ENCODE results near the gene LGI2. TPM values are rescaled to one million over a fixed set of nuclear protein-coding genes. Genes with fewer than 3 reads are reported as not detected.

Gene LGI2
- total and polyA plus RNA-seq, 2 experiments from 2014 or later, result 0.63 to 8.0 TPM

DNA sequence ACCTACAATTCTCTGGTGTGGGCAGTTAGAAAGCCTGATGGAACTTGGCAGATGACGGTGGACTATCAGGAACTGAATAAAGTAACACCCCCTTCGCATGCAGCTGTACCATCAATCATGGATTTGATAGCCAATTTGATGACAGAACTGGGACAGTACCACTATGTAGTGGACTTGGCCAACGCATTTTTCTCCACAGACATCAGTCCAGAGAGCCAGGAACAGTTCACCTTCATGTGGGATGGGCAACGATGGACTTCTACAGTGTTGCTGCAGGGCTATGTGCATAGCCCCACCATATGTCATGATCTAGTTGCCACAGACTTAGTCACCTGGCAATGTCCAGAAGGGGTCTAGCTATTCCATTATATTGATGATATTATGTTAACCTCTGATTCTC, 63.4 kb downstream of the LGI2 start:
- H3K4me3 ChIP-seq, result no peak overlapping the region
- H3K4me2 ChIP-seq, result no peak overlapping the region
- Mint-ChIP-seq H3K36me3 (ENCODE audit: low read depth) (peaks cover 37% of the 10 kb centered on the region; the same call in 2 of the 3 replicates), H3K27me3 (ENCODE audit: insufficient read depth, low read depth, poor library complexity) (peaks cover 3% of the 10 kb centered on the region), H3K4me1 (no peaks in the 10 kb centered on the region), H3K4me3 (no peak overlapping the region), H3K9me3 (peaks cover 49% of the 10 kb centered on the region), H3K27ac (no peak overlapping the region)
- no peaks in the 10 kb centered on the region for H4K20me1 ChIP-seq (replicated peaks; ENCODE audit: insufficient read depth)
- H3K36me3 ChIP-seq (ENCODE audit: insufficient read depth), result no peaks in the 10 kb centered on the region; the same call in 1 of the 2 replicates
- no peak overlapping the region for H2AFZ ChIP-seq
- H3K79me2 ChIP-seq (replicated peaks; ENCODE audit: insufficient read depth), result no peaks in the 10 kb centered on the region
- H3K4me1 ChIP-seq (ENCODE audit: insufficient read depth), result no peaks in the 10 kb centered on the region
- 0 out of 2 replicates have a peak, but pooled peaks cover 7% of the 10 kb centered on the region for H3K9me2 ChIP-seq (ENCODE audit: insufficient read depth)
- no peak for TF ChIP-seq REST (IDR thresholded peaks at IDR 0.05; ENCODE audit: unreplicated experiment)
- ATAC-seq (no peak), DNase-seq (ENCODE audit: low spot score) (no peak)
- no peaks in the 10 kb centered on the region for H3F3A ChIP-seq (replicated peaks; ENCODE audit: low read depth)
- H3K27ac ChIP-seq (ENCODE audit: low read depth), result no peak overlapping the region
- no peaks in the 10 kb centered on the region for H3K27me3 ChIP-seq (ENCODE audit: insufficient read depth)

DNA sequence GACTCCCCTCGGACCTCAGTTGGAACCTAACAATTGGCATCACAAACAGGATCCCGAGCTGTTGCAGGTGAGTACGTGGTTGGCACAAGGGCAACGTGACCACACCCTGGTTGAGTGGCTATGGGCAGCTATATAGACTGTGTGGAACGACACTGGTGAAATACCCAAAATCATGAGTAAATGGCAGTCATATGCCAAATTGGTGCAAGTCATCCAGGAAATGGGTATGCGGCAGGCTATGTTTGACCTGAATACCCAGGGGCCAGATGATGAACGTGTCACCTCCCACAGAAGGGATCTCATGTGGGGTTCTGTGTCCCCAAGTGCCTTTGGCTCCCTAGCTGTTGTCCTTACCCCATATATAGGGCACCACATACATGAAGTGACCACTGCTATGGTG, 64.7 kb downstream of the LGI2 start:
- H3K79me2 ChIP-seq (replicated peaks; ENCODE audit: insufficient read depth), result no peaks in the 10 kb centered on the region
- no peak overlapping the region for H3K27ac Mint-ChIP-seq
- DNase-seq (ENCODE audit: low spot score), result no peak
- no peak overlapping the region for H3K4me3 Mint-ChIP-seq
- H3K4me2 ChIP-seq, result no peak overlapping the region
- H3K27me3 ChIP-seq (ENCODE audit: insufficient read depth), result no peaks in the 10 kb centered on the region
- no peak overlapping the region for H2AFZ ChIP-seq
- ATAC-seq, result no peak
- no peaks in the 10 kb centered on the region for H3K4me1 ChIP-seq (ENCODE audit: insufficient read depth)
- peaks cover 37% of the 10 kb centered on the region; the same call in 2 of the 3 replicates for H3K36me3 Mint-ChIP-seq (ENCODE audit: low read depth)
- no peaks in the 10 kb centered on the region for H4K20me1 ChIP-seq (replicated peaks; ENCODE audit: insufficient read depth)
- H3K4me3 ChIP-seq, result no peak overlapping the region
- H3K27ac ChIP-seq (ENCODE audit: low read depth), result no peak overlapping the region
- TF ChIP-seq REST (IDR thresholded peaks at IDR 0.05; ENCODE audit: unreplicated experiment) (no peak), JUNB (IDR thresholded peaks at IDR 0.05; ENCODE audit: unreplicated experiment) (no peak), EZH2phosphoT487 (IDR thresholded peaks at IDR 0.05; ENCODE audit: unreplicated experiment) (no peak), POLR2AphosphoS5 (IDR thresholded peaks at IDR 0.05; ENCODE audit: low read depth) (no peak)
- H3K9me3 Mint-ChIP-seq, result peaks cover 49% of the 10 kb centered on the region
- no peaks in the 10 kb centered on the region; the same call in 1 of the 2 replicates for H3K36me3 ChIP-seq (ENCODE audit: insufficient read depth)
- peaks cover 3% of the 10 kb centered on the region for H3K27me3 Mint-ChIP-seq (ENCODE audit: insufficient read depth, low read depth, poor library complexity)
- H3K9me2 ChIP-seq (ENCODE audit: insufficient read depth), result 0 out of 2 replicates have a peak, but pooled peaks cover 7% of the 10 kb centered on the region
- no peaks in the 10 kb centered on the region for H3F3A ChIP-seq (replicated peaks; ENCODE audit: low read depth)
- H3K4me1 Mint-ChIP-seq, result no peaks in the 10 kb centered on the region
